IMR-90 (cell line): ENCODE results near the gene KIAA0825. TPM values are rescaled to one million over a fixed set of nuclear protein-coding genes. Genes with fewer than 3 reads are reported as not detected.

ENCODE experiments used
- ATAC-seq: fragments of 200-7000 bp; cut with Tn5 transposase; 2 replicates; pipeline ENCODE4 v1.9.1; 2020; ENCODE audit warnings: low read depth, mild to moderate bottlenecking, moderate library complexity
- BruUV-seq: library from RNA; stranded (reverse); fragments of 400-500 nt; replicated peaks from 2 replicates; lab custom pipeline; 2021; lab: Mats Ljungman, UMichigan
- CTCF ChIA-PET: fragments of 300-600 bp; formaldehyde crosslinking; extraction: SDS; loops from one replicate; lab custom pipeline; 2021; ENCODE audit warnings: antibody characterized with exemption; lab: Yijun Ruan, JAX
- POLR2A ChIA-PET: fragments of 300-600 bp; sonication (Branson Sonifier 250); formaldehyde crosslinking; loops from one replicate; lab custom pipeline; 2022; ENCODE audit warnings: antibody characterized with exemption; ENCODE audit not compliant: unreplicated experiment; lab: Charles Lee
- DNase-seq: peaks from one replicate; pipeline ENCODE4 v3.0.0; 2013
- H2AFZ ChIP-seq: replicated peaks from 2 replicates; pipeline ENCODE3; 2013; ENCODE audit warnings: low read length, mild to moderate bottlenecking; ENCODE audit not compliant: poor library complexity
- H2AK5ac ChIP-seq: 2 replicates; pipeline ENCODE4 v1.6.1; 2013; ENCODE audit warnings: low read depth, low read length, inconsistent platforms
- H2AK9ac ChIP-seq: replicated peaks from 2 replicates; pipeline ENCODE3; 2013; ENCODE audit warnings: mild to moderate bottlenecking, low read depth, low read length, moderate library complexity; ENCODE audit not compliant: poor library complexity
- H2BK120ac ChIP-seq: 2 replicates; pipeline ENCODE4 v1.6.1; 2013; ENCODE audit warnings: low read depth, low read length, inconsistent platforms
- H2BK15ac ChIP-seq: 3 replicates; pipeline ENCODE4 v1.6.1; 2013; ENCODE audit warnings: low read depth, low read length, inconsistent platforms
- H2BK20ac ChIP-seq: 2 replicates; pipeline ENCODE4 v1.6.1; 2013; ENCODE audit warnings: low read depth, mild to moderate bottlenecking, inconsistent platforms, low read length, moderate library complexity
- H2BK5ac ChIP-seq: 2 replicates; pipeline ENCODE4 v1.6.1; 2013; ENCODE audit warnings: mild to moderate bottlenecking, low read depth, low read length, inconsistent platforms; ENCODE audit not compliant: poor library complexity, severe bottlenecking
- H3K14ac ChIP-seq: replicated peaks from 2 replicates; pipeline ENCODE4 v1.6.1; 2013; ENCODE audit warnings: low read depth, low read length, inconsistent platforms
- H3K18ac ChIP-seq: 2 replicates; pipeline ENCODE4 v1.6.1; 2013; ENCODE audit warnings: low read depth, low read length, control low read depth
- H3K23ac ChIP-seq: 2 replicates; pipeline ENCODE4 v1.6.1; 2013; ENCODE audit warnings: low read depth, low read length, inconsistent platforms
- H3K27ac ChIP-seq: 2 replicates; pipeline ENCODE4 v1.5.1; 2013; ENCODE audit warnings: mild to moderate bottlenecking, control low read depth, low read length; ENCODE audit not compliant: insufficient read depth
- H3K27me3 ChIP-seq: 2 replicates; pipeline ENCODE4 v1.6.1; 2013; ENCODE audit warnings: low read length; ENCODE audit not compliant: control insufficient read depth, insufficient read depth
- H3K36me3 ChIP-seq: 2 replicates; pipeline ENCODE4 v1.6.1; 2013; ENCODE audit warnings: low read length, mixed read lengths; ENCODE audit not compliant: control insufficient read depth, insufficient read depth
- H3K4ac ChIP-seq: 2 replicates; pipeline ENCODE4 v1.6.1; 2013; ENCODE audit warnings: low read depth, low read length, inconsistent platforms
- H3K4me1 ChIP-seq: 2 replicates; pipeline ENCODE4 v1.6.1; 2013; ENCODE audit warnings: low read length, mixed read lengths; ENCODE audit not compliant: control insufficient read depth, insufficient read depth
- H3K4me2 ChIP-seq: 2 replicates; pipeline ENCODE4 v1.6.1; 2013; ENCODE audit warnings: low read depth, mild to moderate bottlenecking, control low read depth, low read length, moderate library complexity
- H3K4me3 ChIP-seq: 2 replicates; pipeline ENCODE4 v1.5.1; 2013; ENCODE audit warnings: low read depth, mild to moderate bottlenecking, control low read depth, low read length, moderate library complexity; ENCODE audit not compliant: insufficient read depth
- H3K56ac ChIP-seq: 2 replicates; pipeline ENCODE4 v1.6.1; 2013; ENCODE audit warnings: low read length, inconsistent platforms; ENCODE audit not compliant: insufficient read depth; ENCODE audit errors: extremely low read depth
- H3K79me1 ChIP-seq, 2 experiments: 2 replicates each; pipeline ENCODE4 v1.6.1; 2013; ENCODE audit warnings: low read length in 2 of 2, inconsistent platforms in 1 of 2, low read depth in 1 of 2
- H3K9ac ChIP-seq: 2 replicates; pipeline ENCODE4 v1.6.1; 2013; ENCODE audit warnings: low read depth, low read length, control low read depth
- H3K9me1 ChIP-seq: 2 replicates; pipeline ENCODE4 v1.6.1; 2013; ENCODE audit warnings: low read length, inconsistent platforms; ENCODE audit not compliant: insufficient read depth
- H3K9me3 ChIP-seq: 2 replicates; pipeline ENCODE4 v1.6.1; 2013; ENCODE audit warnings: low read length; ENCODE audit not compliant: control insufficient read depth, insufficient read depth
- H4K20me1 ChIP-seq: 2 replicates; pipeline ENCODE4 v1.6.1; 2013; ENCODE audit warnings: low read length, inconsistent platforms; ENCODE audit not compliant: insufficient read depth
- H4K5ac ChIP-seq: 2 replicates; pipeline ENCODE4 v1.6.1; 2013; ENCODE audit warnings: mild to moderate bottlenecking, low read depth, low read length, control low read depth
- H4K8ac ChIP-seq, 2 experiments: 2 replicates each; pipeline ENCODE4 v1.6.1; 2013; ENCODE audit warnings: low read depth in 2 of 2, low read length in 2 of 2, control low read depth in 1 of 2, inconsistent platforms in 1 of 2
- H4K91ac ChIP-seq: 2 replicates; pipeline ENCODE4 v1.6.1; 2013; ENCODE audit warnings: low read depth, low read length, inconsistent platforms; ENCODE audit not compliant: insufficient read depth
- BHLHE40 ChIP-seq: fragments of 150-350 bp; IDR thresholded peaks from 2 replicates; pipeline ENCODE4 v1.6.1; 2016; ENCODE audit warnings: mild to moderate bottlenecking, low read depth, low read length
- CEBPB ChIP-seq: IDR thresholded peaks from 2 replicates; pipeline ENCODE4 v1.6.1; 2012; ENCODE audit warnings: low read depth, low read length, improper control_type of control experiment
- CHD1 ChIP-seq: IDR thresholded peaks from 2 replicates; pipeline ENCODE4 v1.6.1; 2012; ENCODE audit warnings: low read depth, low read length, improper control_type of control experiment
- CTCF ChIP-seq: conservative IDR thresholded peaks from 2 replicates; pipeline ENCODE4 v1.5.1; 2012; ENCODE audit warnings: mild to moderate bottlenecking, low read depth, low read length, improper control_type of control experiment
- ELK1 ChIP-seq: fragments of 150-350 bp; IDR thresholded peaks from 2 replicates; pipeline ENCODE4 v1.6.1; 2016; ENCODE audit warnings: low read depth, mild to moderate bottlenecking, low read length, moderate library complexity, borderline replicate concordance
- FOS ChIP-seq: fragments of 150-350 bp; IDR thresholded peaks from 2 replicates; pipeline ENCODE4 v1.6.1; 2016; ENCODE audit warnings: low read depth, low read length
- MAFK ChIP-seq: IDR thresholded peaks from 2 replicates; pipeline ENCODE4 v1.6.1; 2012; ENCODE audit warnings: low read depth, low read length, improper control_type of control experiment
- MAZ ChIP-seq: IDR thresholded peaks from 2 replicates; pipeline ENCODE4 v1.6.1; 2012; ENCODE audit warnings: low read depth, mild to moderate bottlenecking, low read length, improper control_type of control experiment, moderate library complexity, borderline replicate concordance
- MXI1 ChIP-seq: IDR thresholded peaks from 2 replicates; pipeline ENCODE4 v1.6.1; 2012; ENCODE audit warnings: low read depth, mild to moderate bottlenecking, low read length, moderate library complexity, borderline replicate concordance
- NFE2L2 ChIP-seq: fragments of 150-350 bp; IDR thresholded peaks from 2 replicates; pipeline ENCODE4 v1.6.1; 2016; ENCODE audit warnings: low read depth, mild to moderate bottlenecking, low read length
- POLR2A ChIP-seq: IDR thresholded peaks from 2 replicates; pipeline ENCODE4 v1.6.1; 2012; ENCODE audit warnings: mild to moderate bottlenecking, low read depth, low read length
- RAD21 ChIP-seq: IDR thresholded peaks from 2 replicates; pipeline ENCODE4 v1.6.1; 2012; ENCODE audit warnings: low read length, improper control_type of control experiment
- RCOR1 ChIP-seq: IDR thresholded peaks from 2 replicates; pipeline ENCODE4 v1.6.1; 2012; ENCODE audit warnings: mild to moderate bottlenecking, low read length, improper control_type of control experiment; ENCODE audit not compliant: insufficient replicate concordance
- RFX5 ChIP-seq: IDR thresholded peaks from 2 replicates; pipeline ENCODE4 v1.8.0; 2012; ENCODE audit warnings: low read depth, mild to moderate bottlenecking, low read length, moderate library complexity
- SMC3 ChIP-seq: fragments of 150-350 bp; IDR thresholded peaks from 2 replicates; pipeline ENCODE4 v1.6.1; 2016; ENCODE audit warnings: low read depth, mild to moderate bottlenecking, antibody characterized with exemption, low read length, moderate library complexity
- USF2 ChIP-seq: fragments of 150-350 bp; IDR thresholded peaks from 2 replicates; pipeline ENCODE4 v1.6.1; 2017; ENCODE audit warnings: mild to moderate bottlenecking, antibody characterized with exemption, low read length, low read depth
- WGBS, 2 experiments: methylation state at CpG; one replicate each; pipeline versions ENCODE4 v1.1.5 to v1.1.7; 2013; ENCODE audit warnings: missing lambda C conversion rate in 2 of 2; ENCODE audit not compliant: insufficient read length in 1 of 2; ENCODE audit errors: extremely low coverage in 2 of 2; 5-methylcytosine and 5-hydroxymethylcytosine counted together
- dilution Hi-C: fragments of 300-500 bp; cut with HindIII; formaldehyde crosslinking; loops from one replicate; pipeline ENCODE4 v1.14.3; 2018; ENCODE audit warnings: low sequenced_read_pairs; ENCODE audit not compliant: unreplicated experiment
- in situ Hi-C: fragments of 300-500 bp; cut with MboI; formaldehyde crosslinking; loops from 3 replicates; pipeline ENCODE4 v1.14.3; 2019; ENCODE audit warnings: low sequenced_read_pairs, inconsistent platforms, mixed read lengths
- intact Hi-C: fragments of 100-400 bp; cut with micrococcal nuclease; formaldehyde crosslinking; loops from 2 replicates; pipeline ENCODE4 v1.10.0; 2022
- polyA plus RNA-seq, 3 experiments: library from polyadenylated mRNA; depleted of rRNA; stranded (reverse); fragments of >200 nt; gene quantifications; 2 replicates each; pipeline ENCODE4 v1.2.3, GENCODE V29; 2012; ENCODE audit warnings: low replicate concordance in 1 of 3
- total RNA-seq: library from RNA; depleted of rRNA; stranded (reverse); fragments of >200 nt; gene quantifications from 2 replicates; pipeline ENCODE4 v1.2.3, GENCODE V29; 2012

The KIAA0825 gene
- total and polyA plus RNA-seq, 2 of the 4 experiments (the other 2 are of a cell fraction): 0.46 to 1.8 TPM

GRCh38 chr5:94667937-94668336, 49.5 kb upstream of the KIAA0825 start:
- ATAC-seq: no peak
- BruUV-seq: no TSS peak
- Histone ChIP-seq H3K4me1 (no peaks in the 10 kb centered on the region), H4K8ac (no peak overlapping the region), H3K36me3 (0 out of 2 replicates have a peak, but pooled peaks cover 1% of the 10 kb centered on the region), H3K27me3 (no peaks in the 10 kb centered on the region), H3K27ac (no peak overlapping the region), H4K5ac (no peak overlapping the region), H3K9me3 (no peaks in the 10 kb centered on the region), H3K79me1 (no peaks in the 10 kb centered on the region), H2BK5ac (no peak overlapping the region), H3K9me1 (no peaks in the 10 kb centered on the region), H2AFZ (no peak overlapping the region), H2BK120ac (no peak overlapping the region), H2BK15ac (no peak overlapping the region), H3K14ac (no peak overlapping the region), H4K20me1 (no peaks in the 10 kb centered on the region), H3K23ac (no peak overlapping the region), H2AK5ac (no peak overlapping the region), H4K91ac (no peak overlapping the region), H2BK20ac (no peak overlapping the region), H3K9ac (no peak overlapping the region), H3K4me2 (no peak overlapping the region), H2AK9ac (no peak overlapping the region), H3K4me3 (no peak overlapping the region), H3K4ac (no peak overlapping the region), H3K56ac (no peak overlapping the region), H3K18ac (no peak overlapping the region)
- 86% methylated on average over 2 of the region's 3 CpGs; no CpG with 5 or more reads in 1 of the 2 experiments for WGBS, 2 experiments
- DNase-seq: no peak
- intact Hi-C loops: no loop called here
- ChIA-PET CTCF (no interaction called here), POLR2A (no interaction called here)
- TF ChIP-seq RCOR1: no peak
- no peak for TF ChIP-seq CTCF
- TF ChIP-seq CEBPB: no peak
- no peak for TF ChIP-seq MAFK
- TF ChIP-seq POLR2A: no peak
- TF ChIP-seq BHLHE40: no peak
- TF ChIP-seq USF2: no peak
- no peak for TF ChIP-seq FOS
- TF ChIP-seq SMC3: no peak
- no peak for TF ChIP-seq NFE2L2
- TF ChIP-seq RAD21: no peak
- TF ChIP-seq RFX5: no peak
- TF ChIP-seq MAZ: no peak
- TF ChIP-seq MXI1: no peak
- TF ChIP-seq CHD1: no peak
- TF ChIP-seq ELK1: no peak
- in situ Hi-C loops: no loop called here
- dilution Hi-C loops: no loop called here
